ENCODE data around the gene ALDOC. TPM values are rescaled to one million over a fixed set of nuclear protein-coding genes. Genes with fewer than 3 reads are reported as not detected.
"Not testable (repeated sequence)": the region's sequence is repeated elsewhere in the genome, so short reads cannot be mapped to it uniquely, and the experiment has no call there.

ALDOC gene
- total and polyA plus RNA-seq, 4 donors = 40.1 to 131 (median 94.8) TPM

DNA sequence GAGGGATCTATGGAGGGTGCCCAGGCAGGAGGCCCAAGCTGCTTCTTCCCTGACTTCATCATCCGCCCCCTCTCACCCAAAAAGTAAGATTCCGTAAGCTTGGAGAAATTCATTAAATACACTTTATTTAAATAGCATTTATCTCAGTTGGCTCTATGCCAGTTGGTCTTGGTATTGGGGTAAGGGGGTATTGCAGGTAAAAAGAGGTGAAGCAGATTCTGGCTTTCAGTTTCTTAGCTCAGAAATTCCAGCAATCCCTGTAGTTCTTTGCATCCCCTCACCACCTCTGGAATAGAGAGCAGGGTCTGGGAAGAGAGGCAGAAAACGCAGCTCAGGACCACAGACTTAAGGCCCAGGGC is 750 bp upstream of the ALDOC start:
- Histone ChIP-seq H3K4me3 (ENCODE audit: low read depth in 1 of 3, low read length in 3 of 3) (no peak overlapping the region), H3K4me1 (ENCODE audit: control insufficient read depth in 4 of 4, insufficient read depth in 4 of 4, low read length in 3 of 4) (peaks cover 11 to 21% (median 17%) of the 10 kb centered on the region in 4 donors), H3K36me3 (ENCODE audit: control insufficient read depth in 4 of 4, insufficient read depth in 3 of 4, low read depth in 1 of 4, low read length in 3 of 4) (peaks cover 2 to 11% (median 7%) of the 10 kb centered on the region in 4 donors), H3K9me3 (ENCODE audit: control insufficient read depth in 4 of 4, low read length in 3 of 4) (no peaks in the 10 kb centered on the region), H3K9ac (ENCODE audit: low read depth in 1 of 2, low read length in 2 of 2) (peak overlapping the region in 1 of 2 donors; percentile 2), H3K27me3 (ENCODE audit: control insufficient read depth in 4 of 4, insufficient read depth in 4 of 4, low read length in 3 of 4) (no peaks in the 10 kb centered on the region), H3K27ac (ENCODE audit: low read depth in 1 of 2, low read length in 2 of 2) (peak overlapping the region; percentile 89 to 93)
- TF ChIP-seq EGR1 (IDR thresholded peaks at IDR 0.05; ENCODE audit: low read depth in 2 of 2) = no peak
- TF ChIP-seq GABPA (IDR thresholded peaks at IDR 0.05 in 1 of 2, conservative IDR thresholded peaks at IDR 0.05 in 1 of 2) = no peak
- TF ChIP-seq, protein P1, sequence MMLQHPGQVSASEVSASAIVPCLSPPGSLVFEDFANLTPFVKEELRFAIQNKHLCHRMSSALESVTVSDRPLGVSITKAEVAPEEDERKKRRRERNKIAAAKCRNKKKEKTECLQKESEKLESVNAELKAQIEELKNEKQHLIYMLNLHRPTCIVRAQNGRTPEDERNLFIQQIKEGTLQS (IDR thresholded peaks at IDR 0.05) = no peak
- TF ChIP-seq, protein P2, sequence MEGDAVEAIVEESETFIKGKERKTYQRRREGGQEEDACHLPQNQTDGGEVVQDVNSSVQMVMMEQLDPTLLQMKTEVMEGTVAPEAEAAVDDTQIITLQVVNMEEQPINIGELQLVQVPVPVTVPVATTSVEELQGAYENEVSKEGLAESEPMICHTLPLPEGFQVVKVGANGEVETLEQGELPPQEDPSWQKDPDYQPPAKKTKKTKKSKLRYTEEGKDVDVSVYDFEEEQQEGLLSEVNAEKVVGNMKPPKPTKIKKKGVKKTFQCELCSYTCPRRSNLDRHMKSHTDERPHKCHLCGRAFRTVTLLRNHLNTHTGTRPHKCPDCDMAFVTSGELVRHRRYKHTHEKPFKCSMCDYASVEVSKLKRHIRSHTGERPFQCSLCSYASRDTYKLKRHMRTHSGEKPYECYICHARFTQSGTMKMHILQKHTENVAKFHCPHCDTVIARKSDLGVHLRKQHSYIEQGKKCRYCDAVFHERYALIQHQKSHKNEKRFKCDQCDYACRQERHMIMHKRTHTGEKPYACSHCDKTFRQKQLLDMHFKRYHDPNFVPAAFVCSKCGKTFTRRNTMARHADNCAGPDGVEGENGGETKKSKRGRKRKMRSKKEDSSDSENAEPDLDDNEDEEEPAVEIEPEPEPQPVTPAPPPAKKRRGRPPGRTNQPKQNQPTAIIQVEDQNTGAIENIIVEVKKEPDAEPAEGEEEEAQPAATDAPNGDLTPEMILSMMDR (IDR thresholded peaks at IDR 0.05; ENCODE audit: low read depth, low read length, missing input control) = no peak
- TF ChIP-seq JUND (IDR thresholded peaks at IDR 0.05) = no peak
- 83% methylated on average over 3 of the region's 3 CpGs for WGBS
- DNase-seq (ENCODE audit: low spot score) = no peak

GRCh38 chr17:28576016-28576415 is 679 bp downstream of the ALDOC start:
- DNase-seq (ENCODE audit: low spot score); H3K9me3 ChIP-seq (ENCODE audit: control insufficient read depth in 4 of 4, low read length in 3 of 4); H3K27me3 ChIP-seq (ENCODE audit: control insufficient read depth in 4 of 4, insufficient read depth in 4 of 4, low read length in 3 of 4); H3K9ac ChIP-seq (ENCODE audit: low read depth in 1 of 2, low read length in 2 of 2); H3K27ac ChIP-seq (ENCODE audit: low read depth in 1 of 2, low read length in 2 of 2); H3K36me3 ChIP-seq (ENCODE audit: control insufficient read depth in 4 of 4, insufficient read depth in 3 of 4, low read depth in 1 of 4, low read length in 3 of 4); H3K4me3 ChIP-seq (ENCODE audit: low read depth in 1 of 3, low read length in 3 of 3): not testable (repeated sequence)
- peaks cover 11 to 30% (median 25%) of the 10 kb centered on the region in 4 donors for H3K4me1 ChIP-seq (ENCODE audit: control insufficient read depth in 4 of 4, insufficient read depth in 4 of 4, low read length in 3 of 4)
- WGBS = 59% methylated on average over 3 of the region's 3 CpGs

- Histone ChIP-seq H3K36me3 (ENCODE audit: control insufficient read depth in 4 of 4, insufficient read depth in 3 of 4, low read depth in 1 of 4, low read length in 3 of 4) (peaks cover 0 to 9% (median 3%) of the 10 kb centered on the region in 4 donors), H3K27ac (ENCODE audit: low read depth in 1 of 2, low read length in 2 of 2) (no peak overlapping the region), H3K9ac (ENCODE audit: low read depth in 1 of 2, low read length in 2 of 2) (no peak overlapping the region), H3K4me3 (ENCODE audit: low read depth in 1 of 3, low read length in 3 of 3) (no peak overlapping the region), H3K9me3 (ENCODE audit: control insufficient read depth in 4 of 4, low read length in 3 of 4) (no peaks in the 10 kb centered on the region), H3K27me3 (ENCODE audit: control insufficient read depth in 4 of 4, insufficient read depth in 4 of 4, low read length in 3 of 4) (no peaks in the 10 kb centered on the region), H3K4me1 (ENCODE audit: control insufficient read depth in 4 of 4, insufficient read depth in 4 of 4, low read length in 3 of 4) (peaks cover 15 to 36% (median 31%) of the 10 kb centered on the region in 4 donors)
- TF ChIP-seq EGR1 (IDR thresholded peaks at IDR 0.05; ENCODE audit: low read depth in 2 of 2) = no peak
- no peak for TF ChIP-seq TAF1 (conservative IDR thresholded peaks at IDR 0.05)
- TF ChIP-seq YY1 (IDR thresholded peaks at IDR 0.05) = no peak
- TF ChIP-seq, protein P1 (IDR thresholded peaks at IDR 0.05) = no peak
- TF ChIP-seq NR2F2 (IDR thresholded peaks at IDR 0.05) = no peak
- no peak for TF ChIP-seq GABPA (IDR thresholded peaks at IDR 0.05 in 1 of 2, conservative IDR thresholded peaks at IDR 0.05 in 1 of 2)
- TF ChIP-seq SP1 (IDR thresholded peaks at IDR 0.05) = no peak
- WGBS = 98% methylated on average over 14 of the region's 14 CpGs
- DNase-seq (ENCODE audit: low spot score) = no peak
Measured at GRCh38 chr17:28575126-28575795, 1.4 kb downstream of the ALDOC start.

DNA sequence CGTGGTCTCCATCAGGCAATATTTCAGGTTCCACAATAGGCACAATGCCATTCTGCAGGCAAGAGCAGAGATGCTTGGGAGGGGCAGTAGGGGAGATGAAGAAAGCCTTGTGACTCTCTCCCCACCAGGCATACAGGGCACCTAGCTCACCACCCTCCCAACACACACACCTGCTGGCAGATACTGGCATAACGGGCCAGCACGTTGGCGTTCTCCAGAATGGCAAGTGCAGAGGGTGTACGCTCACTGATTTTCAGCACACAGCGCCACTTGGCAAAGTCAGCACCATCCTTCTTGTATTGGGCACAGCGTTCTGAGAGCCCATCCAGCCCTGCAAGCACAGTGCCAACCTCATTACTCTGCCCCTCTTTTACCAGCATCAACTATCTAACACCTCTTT is 2.2 kb downstream of the ALDOC start:
- H3K4me3 ChIP-seq (ENCODE audit: low read depth in 1 of 3, low read length in 3 of 3) = no peak overlapping the region
- DNase-seq (ENCODE audit: low spot score) = no peak
- no peaks in the 10 kb centered on the region for H3K9me3 ChIP-seq (ENCODE audit: control insufficient read depth in 4 of 4, low read length in 3 of 4)
- H3K27me3 ChIP-seq (ENCODE audit: control insufficient read depth in 4 of 4, insufficient read depth in 4 of 4, low read length in 3 of 4) = no peaks in the 10 kb centered on the region
- no peak overlapping the region for H3K27ac ChIP-seq (ENCODE audit: low read depth in 1 of 2, low read length in 2 of 2)
- H3K36me3 ChIP-seq (ENCODE audit: control insufficient read depth in 4 of 4, insufficient read depth in 3 of 4, low read depth in 1 of 4, low read length in 3 of 4) = peaks cover 0 to 9% (median 3%) of the 10 kb centered on the region in 4 donors
- peaks cover 18 to 39% (median 32%) of the 10 kb centered on the region in 4 donors for H3K4me1 ChIP-seq (ENCODE audit: control insufficient read depth in 4 of 4, insufficient read depth in 4 of 4, low read length in 3 of 4)
- no peak for TF ChIP-seq RXRA (IDR thresholded peaks at IDR 0.05)
- TF ChIP-seq, protein P2 (IDR thresholded peaks at IDR 0.05; ENCODE audit: low read depth, low read length, missing input control) = peak; percentile 3
- H3K9ac ChIP-seq (ENCODE audit: low read depth in 1 of 2, low read length in 2 of 2) = no peak overlapping the region
- 91% methylated on average over 7 of the region's 7 CpGs for WGBS

All from liver (tissue), 9 donors.